Measurements from ENCODE around the gene YOD1. TPM values are rescaled to one million over a fixed set of nuclear protein-coding genes. Genes with fewer than 3 reads are reported as not detected.
"Not testable (repeated sequence)": the region's sequence is repeated elsewhere in the genome, so short reads cannot be mapped to it uniquely, and the experiment has no call there.

Gene YOD1
- total RNA-seq, 1 experiment from 2014 or later: 16.2 TPM

DNA sequence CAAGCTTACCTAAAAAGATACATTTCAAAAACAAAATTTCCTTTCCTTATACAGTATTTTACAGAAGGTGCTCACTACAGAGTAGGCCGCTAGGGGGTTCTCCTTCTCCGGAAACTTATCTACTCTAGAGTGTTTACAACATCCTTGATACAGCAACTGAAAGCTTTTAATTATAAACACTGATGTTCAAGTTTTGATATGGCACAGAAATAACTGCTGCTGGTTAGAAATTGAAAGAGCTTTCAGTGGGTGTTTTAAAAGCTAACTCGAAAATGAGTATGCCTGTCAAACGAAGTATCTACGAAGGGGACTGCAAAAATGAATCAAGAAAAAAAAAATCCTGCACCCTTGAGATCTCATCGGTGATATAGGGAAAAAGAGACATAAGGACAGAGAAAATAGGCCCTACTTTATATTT, 1.0 kb downstream of the YOD1 start:
- peak; percentile 84 for DNase-seq (ENCODE audit: low spot score)

DNA sequence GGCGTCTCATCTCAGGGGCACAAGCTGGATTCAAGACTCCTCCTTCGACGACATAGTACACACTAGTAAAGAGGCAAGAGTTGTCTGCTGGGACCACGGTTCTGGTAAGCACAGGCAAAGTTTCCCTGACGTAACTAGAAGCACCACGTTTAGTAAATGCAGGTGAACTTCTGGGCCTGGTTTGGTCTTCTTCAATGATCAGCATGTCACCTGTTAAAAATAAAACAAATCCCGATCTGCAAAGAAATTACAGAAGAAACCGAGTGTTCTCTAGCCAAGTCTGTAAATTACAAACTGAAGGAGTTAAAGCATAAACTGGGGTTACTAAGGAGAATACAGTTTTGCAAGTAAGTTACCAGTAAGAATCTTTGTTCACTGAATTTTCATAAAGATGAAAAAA, 1.5 kb downstream of the YOD1 start:
- no peak for DNase-seq (ENCODE audit: low spot score)

DNA sequence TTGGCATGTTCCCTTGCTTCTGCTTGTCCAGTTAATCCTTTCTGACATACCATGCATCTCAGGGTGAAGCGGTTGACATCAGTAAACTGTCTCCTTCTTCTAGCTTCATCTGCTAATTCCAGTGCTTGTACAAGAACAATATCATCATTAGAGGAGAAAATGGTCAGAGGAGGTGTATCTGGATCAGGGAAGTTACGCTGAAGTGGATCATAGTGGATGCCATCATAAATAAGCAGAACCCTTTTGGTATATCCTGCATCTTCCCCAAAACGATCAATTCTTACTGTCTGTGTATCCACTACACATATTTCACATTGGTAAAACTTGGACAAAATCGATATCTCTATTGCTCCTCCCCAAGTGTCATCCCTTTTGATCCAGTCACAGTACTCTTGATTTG, 2.0 kb downstream of the YOD1 start:
- no peak for DNase-seq (ENCODE audit: low spot score)

DNA sequence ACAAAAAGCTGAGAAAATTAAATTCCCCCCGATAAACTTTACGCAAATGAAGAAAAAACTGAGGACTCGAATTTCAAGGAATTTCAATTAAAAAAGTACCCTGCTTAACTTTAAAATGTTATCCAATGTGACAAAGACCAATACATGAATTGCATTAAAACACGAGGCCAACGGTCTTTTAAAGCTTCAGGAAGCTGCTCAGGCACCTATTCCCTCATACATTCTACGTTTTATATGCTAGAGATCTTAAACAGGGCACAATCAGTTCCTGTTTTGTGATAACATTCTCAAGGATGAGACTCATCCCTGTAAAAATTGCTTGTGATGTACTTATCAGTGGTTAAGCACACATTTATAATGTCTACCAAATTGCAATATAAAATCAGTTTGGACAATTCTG, 3.0 kb downstream of the YOD1 start:
- no peak for DNase-seq (ENCODE audit: low spot score)

DNA sequence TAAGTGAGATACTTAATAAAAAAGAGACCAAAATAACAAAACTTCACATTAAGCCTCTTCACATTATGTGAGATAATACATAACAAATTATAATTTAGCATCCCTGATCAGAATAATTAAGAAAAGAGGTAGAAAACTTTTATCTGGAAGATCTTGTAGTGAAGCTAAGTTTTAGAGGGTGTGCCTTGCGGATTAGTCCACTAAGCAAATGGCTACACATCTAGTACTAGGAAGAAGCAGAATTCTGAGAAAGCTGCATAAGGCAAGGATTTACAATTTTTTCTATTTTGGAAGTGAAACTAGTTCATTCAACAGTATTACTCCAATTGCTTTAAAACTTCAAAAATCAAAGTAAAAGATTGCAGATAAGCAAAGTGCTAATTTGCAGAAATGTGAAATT, 3.5 kb downstream of the YOD1 start:
- DNase-seq (ENCODE audit: low spot score): no peak

DNA sequence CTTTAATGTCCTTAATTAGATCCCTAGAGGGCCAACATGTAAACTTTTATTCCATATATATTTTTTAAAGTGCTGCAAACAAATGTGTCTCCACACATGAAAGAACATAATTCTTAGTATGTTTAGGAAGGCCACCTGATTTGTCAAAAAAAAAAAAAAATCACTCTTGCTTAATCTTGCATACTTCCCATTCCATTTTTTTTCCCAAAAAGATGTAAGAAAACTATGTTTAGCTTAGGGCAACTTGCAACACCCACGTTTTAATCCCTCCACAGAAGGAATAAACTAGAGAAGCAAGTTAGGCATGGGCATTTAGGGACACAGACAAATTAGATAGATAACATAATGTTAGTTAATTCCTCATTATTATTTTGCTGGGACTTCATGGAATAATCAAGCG, 5.6 kb downstream of the YOD1 start:
- no peak for DNase-seq (ENCODE audit: low spot score)

DNA sequence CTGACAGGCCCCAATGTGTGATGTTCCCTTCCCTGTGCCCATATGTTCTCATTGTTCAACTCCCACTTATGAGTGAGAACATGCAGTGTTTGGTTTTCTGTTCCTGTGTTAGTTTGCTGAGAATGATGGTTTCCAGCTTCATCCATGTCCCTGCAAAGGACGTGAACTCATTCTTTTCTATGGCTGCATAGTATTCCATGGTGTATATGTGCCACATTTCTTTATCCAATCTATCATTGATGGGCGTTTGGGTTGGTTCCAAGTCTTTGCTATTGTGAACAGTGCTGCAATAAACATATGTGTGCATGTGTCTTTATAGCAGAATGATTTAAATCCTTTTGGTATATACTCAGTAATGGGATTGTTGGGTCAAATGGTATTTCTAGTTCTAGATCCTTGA, 9.6 kb downstream of the YOD1 start:
- not testable (repeated sequence) for DNase-seq (ENCODE audit: low spot score)

DNA sequence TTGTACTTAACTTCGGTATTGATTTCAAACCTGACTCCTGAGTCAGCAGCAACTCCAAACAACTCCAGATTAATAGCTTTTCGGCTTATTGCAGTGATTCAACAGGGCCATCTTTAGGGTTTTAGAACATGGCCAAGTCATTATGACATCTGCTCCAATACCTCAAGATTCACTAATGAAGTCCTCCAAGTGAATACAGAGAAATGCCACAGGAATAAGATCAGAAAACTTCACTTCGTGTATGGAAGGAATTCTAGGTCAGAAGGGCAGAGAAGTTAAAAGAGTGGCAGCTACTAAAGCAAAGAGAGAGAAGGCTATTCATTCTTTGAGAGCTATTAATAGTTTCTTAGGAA, 10.9 kb downstream of the YOD1 start:
- DNase-seq (ENCODE audit: low spot score): no peak

DNA sequence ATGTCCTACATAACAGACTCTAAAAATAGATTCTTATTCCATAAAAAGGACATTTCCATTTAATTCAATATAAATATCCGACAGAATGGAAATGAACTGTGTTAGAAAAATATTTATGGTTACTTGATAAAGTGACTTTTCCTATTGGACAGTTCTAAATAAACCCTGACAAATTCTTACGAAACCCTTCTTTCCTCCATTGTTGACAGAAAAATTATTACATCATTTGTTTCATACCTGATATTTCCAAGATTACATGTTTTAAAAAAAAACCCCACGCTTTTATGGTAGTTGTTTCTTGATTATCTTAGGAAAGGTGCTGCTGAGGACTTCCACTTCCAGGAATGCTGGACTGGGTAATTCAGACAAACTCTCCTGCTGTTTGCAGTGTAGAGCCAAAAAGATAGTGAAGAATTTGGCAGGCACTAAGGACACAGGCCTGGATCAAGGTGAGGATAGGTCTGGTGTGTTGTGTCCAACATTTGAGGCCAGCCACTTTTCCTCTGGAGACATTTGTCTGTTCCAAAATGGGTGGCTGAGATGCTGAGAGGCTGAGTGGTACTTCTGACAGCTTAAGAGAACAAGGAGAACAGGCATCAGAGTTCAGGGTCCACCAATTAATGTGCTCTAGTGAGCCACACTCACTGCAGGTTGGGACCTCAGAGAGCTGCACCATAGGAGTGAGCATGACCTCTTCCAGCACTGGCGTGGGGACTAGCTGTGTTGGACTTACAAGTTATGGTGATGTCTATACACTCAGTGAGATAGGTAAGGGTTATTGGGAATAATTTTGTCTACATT, 11.4 kb downstream of the YOD1 start:
- no peak for DNase-seq (ENCODE audit: low spot score)

DNA sequence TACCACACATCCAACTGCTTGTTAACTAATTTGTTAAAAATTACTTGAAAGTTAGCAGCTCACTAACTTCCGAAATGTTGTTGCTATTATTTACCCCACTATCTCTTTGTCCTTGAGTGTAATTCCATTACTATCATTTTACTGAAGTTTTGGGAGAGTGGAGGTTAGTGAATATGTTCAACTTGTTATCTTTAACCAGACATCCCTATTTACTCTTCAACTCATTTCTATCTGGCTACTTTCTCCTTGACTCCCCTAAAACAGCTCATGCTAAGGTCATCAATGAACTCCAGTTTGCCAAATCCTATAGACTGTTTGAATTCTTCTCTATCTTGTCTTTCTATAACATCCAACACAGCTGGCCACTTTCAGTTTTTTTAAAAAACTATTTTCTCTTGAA, 14.1 kb downstream of the YOD1 start:
- no peak for DNase-seq (ENCODE audit: low spot score)

DNA sequence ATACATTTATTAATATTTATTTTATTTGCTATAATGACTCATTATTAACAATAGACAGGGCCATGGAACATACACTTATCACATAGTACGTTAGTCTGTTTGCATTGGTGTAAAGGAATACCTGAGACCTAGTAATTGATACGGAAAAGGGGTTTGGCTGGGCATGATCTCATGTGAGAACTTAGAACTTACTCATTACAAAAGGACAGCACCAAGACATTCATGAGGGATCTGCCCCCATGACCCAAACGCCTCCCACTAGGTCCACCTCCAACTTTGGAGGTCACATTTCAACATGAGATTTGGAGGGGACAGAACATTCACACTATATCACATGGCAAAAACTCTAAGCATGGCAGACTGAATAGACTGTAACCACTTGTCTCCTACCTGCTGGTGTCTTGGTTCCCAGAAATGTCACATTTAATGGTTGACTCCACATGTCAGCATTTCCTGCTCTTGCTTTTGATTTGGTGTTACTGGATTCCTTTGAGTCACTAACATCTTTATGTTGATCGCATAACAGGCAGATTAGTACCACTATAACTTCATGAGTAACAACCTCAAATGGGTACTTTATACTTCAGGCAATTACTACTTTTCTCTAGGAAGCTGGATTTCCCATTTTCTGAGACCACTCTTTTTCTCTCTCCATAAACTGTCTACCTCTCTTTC, 15.0 kb downstream of the YOD1 start:
- no peak for DNase-seq (ENCODE audit: low spot score)

DNA sequence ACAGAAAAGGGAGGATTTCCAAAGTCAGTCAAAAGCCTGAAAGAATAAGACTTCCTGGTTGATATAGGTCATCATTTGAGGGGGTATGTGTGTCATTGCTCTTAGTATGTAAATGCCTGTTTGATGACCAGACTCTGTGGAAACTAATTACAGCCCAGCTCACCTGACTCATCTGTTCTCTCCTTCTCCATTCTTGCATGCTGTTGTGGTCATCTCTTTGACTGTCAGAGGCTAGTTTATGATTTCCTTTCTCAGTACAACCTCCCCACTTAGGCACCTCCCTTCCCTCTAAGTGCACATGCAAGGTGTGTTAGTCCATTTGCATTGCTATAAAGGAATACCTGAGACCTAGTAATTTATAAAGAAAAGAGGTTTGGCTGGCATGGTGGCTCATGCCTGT, 16.0 kb downstream of the YOD1 start:
- no peak for DNase-seq (ENCODE audit: low spot score)

DNA sequence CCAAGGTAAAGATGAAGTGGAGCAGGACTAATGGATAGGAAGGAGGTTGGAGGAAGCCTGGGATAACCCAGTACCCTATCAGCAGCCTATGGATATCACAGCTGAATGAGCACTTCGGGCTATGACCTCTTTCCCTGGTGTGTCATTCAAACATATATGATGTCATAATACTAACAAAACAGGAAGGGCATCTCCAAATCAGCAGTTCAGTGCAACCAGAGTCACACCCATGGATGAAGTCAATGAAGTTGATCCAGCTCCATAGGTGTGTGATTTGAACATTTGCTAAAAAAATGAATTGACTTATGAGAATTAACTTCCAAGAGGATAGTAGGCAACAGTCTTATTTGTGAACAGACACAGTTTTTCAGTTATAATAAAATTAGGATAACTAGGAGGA, 16.8 kb downstream of the YOD1 start:
- no peak for DNase-seq (ENCODE audit: low spot score)

DNA sequence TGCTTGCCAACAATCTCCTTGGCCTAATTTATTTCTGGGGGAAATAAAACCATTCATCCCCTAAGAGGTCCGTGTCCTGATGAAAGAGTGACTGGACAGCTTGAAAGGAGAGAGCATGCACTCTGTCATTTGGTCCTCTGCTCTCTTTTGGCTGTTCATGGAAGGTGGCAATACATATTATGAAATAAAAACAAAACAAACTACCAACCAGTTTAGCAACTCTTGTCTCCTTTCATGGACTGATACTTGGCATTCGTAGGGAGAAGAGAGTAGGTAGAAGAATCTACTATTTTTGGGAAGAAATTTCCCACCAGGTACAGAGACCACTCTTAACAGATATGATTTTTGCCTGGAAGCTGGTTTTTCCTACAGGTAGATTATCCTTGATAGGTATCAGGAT, 17.7 kb downstream of the YOD1 start:
- no peak for DNase-seq (ENCODE audit: low spot score)

DNA sequence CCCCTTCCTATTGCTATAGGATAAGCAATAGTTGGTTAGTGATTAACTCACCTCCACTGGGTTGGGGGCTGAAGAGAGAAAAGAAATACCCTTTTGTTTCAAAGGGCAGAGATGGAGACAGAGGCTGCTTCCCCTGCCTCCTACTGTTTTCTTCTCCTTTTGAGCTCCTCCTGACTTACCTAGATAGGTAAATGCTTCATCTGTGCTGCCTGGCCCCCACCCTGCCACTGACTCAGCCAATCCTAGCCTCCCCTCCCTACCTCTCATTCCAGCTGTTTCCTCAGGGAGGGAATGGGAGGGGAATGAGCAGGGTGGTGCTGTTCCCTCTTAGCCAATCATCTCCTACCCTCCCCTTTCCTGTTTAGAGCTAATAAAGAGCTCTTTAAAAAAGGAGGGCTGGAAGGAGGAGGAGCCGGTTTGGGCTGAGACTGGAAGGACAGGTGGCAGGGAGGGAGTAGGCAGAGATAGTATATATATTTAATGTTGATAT, 18.4 kb downstream of the YOD1 start, which contains the start of gene C1orf116:
C1orf116 (minus strand) TSS at position 229 of the 490 bp plus-strand sequence. CDS start 5,158 bp downstream, outside the sequence.
- DNase-seq (ENCODE audit: low spot score): peak; percentile 97

DNA sequence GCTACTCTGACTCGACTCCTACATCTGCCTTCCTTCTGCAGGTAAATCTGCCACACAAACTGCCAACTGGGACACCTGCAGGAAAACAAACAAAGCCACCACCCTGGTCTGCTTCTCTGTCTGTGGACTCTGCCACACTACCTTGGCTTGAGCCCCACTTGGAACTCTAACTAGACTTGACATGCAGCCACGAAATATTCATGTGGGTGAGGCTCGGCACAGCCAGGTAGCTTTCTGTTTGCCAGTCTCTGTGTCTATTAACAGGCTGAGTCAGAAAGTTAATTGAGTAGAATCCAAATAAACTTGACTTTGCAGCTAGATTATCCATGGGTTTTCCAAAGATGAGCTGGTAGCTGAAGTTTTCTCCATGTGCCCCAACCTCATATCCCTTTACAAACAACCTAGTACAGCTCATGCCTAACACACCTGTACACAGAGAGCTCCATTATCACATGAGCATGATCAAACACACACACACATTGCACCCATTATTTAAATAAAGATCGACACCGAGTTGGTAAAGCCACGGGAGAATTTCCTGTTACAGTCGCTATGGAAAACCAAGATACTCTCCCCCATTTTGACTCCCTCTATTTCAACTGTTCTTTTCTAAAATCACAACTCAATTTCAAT, 19.3 kb downstream of the YOD1 start:
- peak; percentile 80 for DNase-seq (ENCODE audit: low spot score)

DNA sequence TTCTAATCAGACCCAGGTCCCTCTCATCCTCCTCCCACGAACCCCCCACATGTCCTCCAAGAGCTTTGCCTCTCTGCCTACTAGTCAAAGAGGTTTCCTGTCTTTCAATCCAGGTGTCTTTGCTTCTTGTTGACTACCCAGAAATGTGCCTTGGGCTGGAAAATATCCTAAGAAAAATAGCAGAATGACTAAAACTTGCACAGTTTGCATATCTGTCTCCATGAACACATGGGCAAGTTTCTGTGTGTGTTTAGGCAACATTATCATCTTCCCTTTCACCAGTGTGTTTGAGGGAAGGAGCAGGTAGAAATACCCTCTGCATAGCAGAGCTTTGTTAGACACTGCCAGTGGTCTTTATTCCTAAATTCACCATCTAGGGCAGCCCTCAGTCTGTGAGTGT, 20.0 kb downstream of the YOD1 start:
- no peak for DNase-seq (ENCODE audit: low spot score)

DNA sequence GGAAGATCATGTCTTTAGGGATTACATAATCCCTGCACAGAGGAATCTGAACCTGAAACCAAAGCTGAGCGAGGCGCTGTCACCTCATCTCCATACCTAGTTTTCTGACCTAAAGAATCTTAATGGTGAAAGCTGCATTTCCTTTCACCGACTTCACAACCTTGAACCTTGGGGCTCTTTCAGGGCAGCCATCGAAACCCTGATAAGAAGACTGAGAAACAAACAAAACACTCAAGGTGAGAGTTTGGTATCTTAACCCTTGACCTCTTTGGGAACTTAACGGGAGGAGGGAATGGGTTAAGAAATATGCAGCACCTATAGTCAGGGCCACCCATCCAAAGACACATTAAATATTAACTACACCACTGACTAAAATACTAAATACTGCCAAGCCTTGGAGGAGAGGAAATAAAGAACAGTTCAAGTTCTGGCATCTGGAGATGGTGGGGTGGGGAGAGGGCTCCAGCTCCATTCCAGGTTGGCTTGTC, 20.4 kb downstream of the YOD1 start:
- DNase-seq (ENCODE audit: low spot score): peak; percentile 70

DNA sequence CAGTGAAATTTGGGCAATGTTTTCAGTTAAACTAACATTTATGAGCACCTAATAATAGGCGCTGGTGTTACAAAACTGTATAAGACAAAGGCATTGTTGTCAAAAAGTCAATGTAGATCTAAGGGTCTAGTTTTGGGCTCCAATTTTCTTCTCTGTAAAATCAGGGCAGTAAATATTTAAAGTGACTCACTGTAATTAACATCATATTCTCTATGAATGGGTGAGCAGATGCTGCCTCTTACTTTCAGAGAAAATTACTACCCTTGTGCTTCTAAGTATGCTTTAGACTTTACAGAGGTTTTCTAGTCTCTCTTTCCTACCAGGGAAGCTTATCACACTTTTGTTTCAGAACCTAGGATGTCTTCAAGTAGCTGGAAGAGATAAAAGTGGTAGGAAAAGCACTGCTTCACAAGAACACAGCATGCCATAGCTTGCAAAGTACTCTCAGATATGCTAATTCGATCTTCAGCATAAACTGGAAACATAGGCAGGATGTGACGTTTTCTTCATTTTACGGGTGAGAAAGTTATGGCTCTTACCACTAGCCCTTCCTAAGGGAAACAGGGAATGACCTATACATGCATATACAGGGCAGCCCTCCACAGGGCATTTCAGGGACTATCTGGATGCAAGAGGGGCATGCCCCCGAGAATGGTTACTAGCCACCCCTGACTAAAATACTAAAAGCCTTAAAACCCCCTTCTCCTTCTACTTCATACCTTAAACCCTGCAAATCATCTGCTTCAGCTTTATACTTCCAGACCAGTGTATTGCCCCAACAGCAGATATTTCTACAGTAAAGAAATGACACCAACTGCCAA, 21.1 kb downstream of the YOD1 start:
- peak; percentile 36 for DNase-seq (ENCODE audit: low spot score)

DNA sequence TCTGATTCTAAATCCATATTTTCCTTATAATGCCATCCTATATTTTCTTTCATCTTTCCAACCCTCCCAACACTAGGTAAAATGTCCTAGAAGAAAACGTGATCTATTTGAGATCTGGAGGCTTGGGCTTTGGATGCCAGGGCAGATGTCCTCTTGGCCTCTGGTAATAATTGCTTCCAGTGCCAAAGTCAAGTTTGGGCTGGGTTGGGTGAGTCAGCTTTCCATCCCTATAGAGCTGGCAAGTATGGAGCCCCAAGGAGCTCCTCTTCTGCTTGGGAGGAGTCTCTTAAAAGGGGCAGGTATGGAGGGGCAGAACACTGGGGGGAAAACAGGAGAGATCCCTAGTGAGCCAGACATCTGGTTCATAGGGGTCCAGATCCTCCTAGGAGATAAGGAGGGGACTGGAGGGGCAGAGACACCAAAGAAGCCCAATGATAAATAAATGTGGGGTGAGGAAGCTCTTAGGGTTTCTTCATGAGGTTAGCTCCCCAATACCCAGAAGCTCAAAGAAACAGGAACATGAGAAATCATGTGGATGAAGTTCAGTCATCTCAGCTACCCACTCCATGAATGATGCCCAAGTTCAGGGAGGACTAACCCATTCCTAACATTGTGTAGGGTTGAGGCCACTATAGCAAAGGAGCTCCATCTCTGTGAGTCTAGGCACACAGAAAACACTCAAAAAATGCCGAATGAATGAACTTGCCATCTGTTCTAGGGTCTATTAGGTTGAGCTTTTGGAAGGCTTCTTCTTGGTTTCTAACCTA, 21.9 kb downstream of the YOD1 start:
- peak; percentile 38 for DNase-seq (ENCODE audit: low spot score)

DNA sequence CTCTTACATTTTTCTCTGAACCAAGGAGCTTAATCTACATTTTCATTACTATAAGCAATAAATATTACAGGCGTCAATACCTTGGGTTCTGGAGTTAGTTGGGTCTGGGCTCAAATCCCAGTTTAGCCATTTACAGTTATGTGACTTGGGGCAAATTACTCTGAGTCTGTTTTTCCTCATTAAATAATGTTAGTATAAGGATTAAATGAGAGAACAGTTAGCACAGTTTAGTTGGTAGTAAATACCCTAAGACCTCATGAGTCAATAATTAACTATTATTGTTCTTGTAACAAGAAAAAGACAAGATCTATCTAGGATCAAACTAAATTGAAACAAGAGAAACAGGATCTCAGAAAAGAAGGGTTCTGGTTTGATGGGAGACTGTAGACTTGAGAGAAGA, 23.1 kb downstream of the YOD1 start:
- DNase-seq (ENCODE audit: low spot score): peak; percentile 54

Data from HT-29 (cell line).